Measurements from ENCODE around the gene STAM2.
"Not testable (repeated sequence)": the region's sequence is repeated elsewhere in the genome, so short reads cannot be mapped to it uniquely, and the experiment has no call there.

DNA sequence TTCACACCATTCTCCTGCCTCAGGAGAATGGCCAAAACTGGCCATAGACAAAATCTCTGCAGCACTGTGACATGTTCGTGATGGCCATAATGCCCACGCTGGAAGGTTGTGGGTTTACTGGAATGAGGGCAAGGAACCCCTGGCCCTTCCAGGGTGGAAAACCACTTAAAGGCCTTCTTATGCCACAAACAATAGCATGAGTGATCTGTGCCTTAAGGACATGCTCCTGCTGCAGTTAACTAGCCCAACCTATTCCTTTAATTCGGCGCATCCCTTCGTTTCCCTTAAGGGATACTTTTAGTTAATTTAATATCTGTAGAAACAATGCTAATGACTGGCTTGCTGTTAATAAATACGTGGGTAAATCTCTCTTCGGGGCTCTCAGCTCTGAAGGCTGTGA lies 2.1 kb upstream of the STAM2 start:
- TF ChIP-seq, protein P1, sequence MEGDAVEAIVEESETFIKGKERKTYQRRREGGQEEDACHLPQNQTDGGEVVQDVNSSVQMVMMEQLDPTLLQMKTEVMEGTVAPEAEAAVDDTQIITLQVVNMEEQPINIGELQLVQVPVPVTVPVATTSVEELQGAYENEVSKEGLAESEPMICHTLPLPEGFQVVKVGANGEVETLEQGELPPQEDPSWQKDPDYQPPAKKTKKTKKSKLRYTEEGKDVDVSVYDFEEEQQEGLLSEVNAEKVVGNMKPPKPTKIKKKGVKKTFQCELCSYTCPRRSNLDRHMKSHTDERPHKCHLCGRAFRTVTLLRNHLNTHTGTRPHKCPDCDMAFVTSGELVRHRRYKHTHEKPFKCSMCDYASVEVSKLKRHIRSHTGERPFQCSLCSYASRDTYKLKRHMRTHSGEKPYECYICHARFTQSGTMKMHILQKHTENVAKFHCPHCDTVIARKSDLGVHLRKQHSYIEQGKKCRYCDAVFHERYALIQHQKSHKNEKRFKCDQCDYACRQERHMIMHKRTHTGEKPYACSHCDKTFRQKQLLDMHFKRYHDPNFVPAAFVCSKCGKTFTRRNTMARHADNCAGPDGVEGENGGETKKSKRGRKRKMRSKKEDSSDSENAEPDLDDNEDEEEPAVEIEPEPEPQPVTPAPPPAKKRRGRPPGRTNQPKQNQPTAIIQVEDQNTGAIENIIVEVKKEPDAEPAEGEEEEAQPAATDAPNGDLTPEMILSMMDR (IDR thresholded peaks at IDR 0.05): not testable (repeated sequence)
- not testable (repeated sequence) for TF ChIP-seq POLR2A (IDR thresholded peaks at IDR 0.05)
